ENCODE measurements around the gene C19orf25. TPM values are rescaled to one million over a fixed set of nuclear protein-coding genes. Genes with fewer than 3 reads are reported as not detected.

C19orf25 gene
- polyA plus RNA-seq, 1 donor from 2014 or later = 80.2 TPM

GRCh38 chr19:1438933-1439354, 40.1 kb downstream of the C19orf25 start:
- peak overlapping the region; percentile 82 for H3K27ac ChIP-seq (ENCODE audit: low read length)
- H2AFZ ChIP-seq (ENCODE audit: low read depth, low read length) = no peak overlapping the region
- H3K9me2 ChIP-seq (ENCODE audit: insufficient read depth, low read length) = no peaks in the 10 kb centered on the region
- peak overlapping the region; percentile 44 for H3K4me2 ChIP-seq (ENCODE audit: low read length)
- H3K9me3 ChIP-seq (ENCODE audit: low read length) = no peaks in the 10 kb centered on the region
- peak overlapping the region; percentile 81 for H3K9ac ChIP-seq (ENCODE audit: low read length)
- H4K20me1 ChIP-seq (ENCODE audit: insufficient read depth) = peaks cover 4% of the 10 kb centered on the region
- peaks cover 4% of the 10 kb centered on the region for H3F3A ChIP-seq (ENCODE audit: insufficient read depth, low read length, poor library complexity, severe bottlenecking)
- no peaks in the 10 kb centered on the region for H3K36me3 ChIP-seq (ENCODE audit: insufficient read depth, low read length)
- peaks cover 14% of the 10 kb centered on the region for H3K79me2 ChIP-seq (replicated peaks; ENCODE audit: insufficient read depth, low read length)
- H3K27me3 ChIP-seq (ENCODE audit: insufficient read depth, low read depth, low read length) = no peaks in the 10 kb centered on the region
- peak overlapping the region; percentile 96 for H3K4me3 ChIP-seq (ENCODE audit: low read length)
- TF ChIP-seq RAD21 (conservative IDR thresholded peaks at IDR 0.05) = no peak
- TF ChIP-seq SMC3 (conservative IDR thresholded peaks at IDR 0.05; ENCODE audit: poor library complexity) = no peak
- TF ChIP-seq POLR2AphosphoS5 (IDR thresholded peaks at IDR 0.05) = no peak
- TF ChIP-seq, protein P1, sequence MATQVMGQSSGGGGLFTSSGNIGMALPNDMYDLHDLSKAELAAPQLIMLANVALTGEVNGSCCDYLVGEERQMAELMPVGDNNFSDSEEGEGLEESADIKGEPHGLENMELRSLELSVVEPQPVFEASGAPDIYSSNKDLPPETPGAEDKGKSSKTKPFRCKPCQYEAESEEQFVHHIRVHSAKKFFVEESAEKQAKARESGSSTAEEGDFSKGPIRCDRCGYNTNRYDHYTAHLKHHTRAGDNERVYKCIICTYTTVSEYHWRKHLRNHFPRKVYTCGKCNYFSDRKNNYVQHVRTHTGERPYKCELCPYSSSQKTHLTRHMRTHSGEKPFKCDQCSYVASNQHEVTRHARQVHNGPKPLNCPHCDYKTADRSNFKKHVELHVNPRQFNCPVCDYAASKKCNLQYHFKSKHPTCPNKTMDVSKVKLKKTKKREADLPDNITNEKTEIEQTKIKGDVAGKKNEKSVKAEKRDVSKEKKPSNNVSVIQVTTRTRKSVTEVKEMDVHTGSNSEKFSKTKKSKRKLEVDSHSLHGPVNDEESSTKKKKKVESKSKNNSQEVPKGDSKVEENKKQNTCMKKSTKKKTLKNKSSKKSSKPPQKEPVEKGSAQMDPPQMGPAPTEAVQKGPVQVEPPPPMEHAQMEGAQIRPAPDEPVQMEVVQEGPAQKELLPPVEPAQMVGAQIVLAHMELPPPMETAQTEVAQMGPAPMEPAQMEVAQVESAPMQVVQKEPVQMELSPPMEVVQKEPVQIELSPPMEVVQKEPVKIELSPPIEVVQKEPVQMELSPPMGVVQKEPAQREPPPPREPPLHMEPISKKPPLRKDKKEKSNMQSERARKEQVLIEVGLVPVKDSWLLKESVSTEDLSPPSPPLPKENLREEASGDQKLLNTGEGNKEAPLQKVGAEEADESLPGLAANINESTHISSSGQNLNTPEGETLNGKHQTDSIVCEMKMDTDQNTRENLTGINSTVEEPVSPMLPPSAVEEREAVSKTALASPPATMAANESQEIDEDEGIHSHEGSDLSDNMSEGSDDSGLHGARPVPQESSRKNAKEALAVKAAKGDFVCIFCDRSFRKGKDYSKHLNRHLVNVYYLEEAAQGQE (IDR thresholded peaks at IDR 0.05; ENCODE audit: borderline replicate concordance) = no peak
- no peak for TF ChIP-seq TAF1 (IDR thresholded peaks at IDR 0.05; ENCODE audit: low read depth)
- no peak for TF ChIP-seq MXI1 (conservative IDR thresholded peaks at IDR 0.05; ENCODE audit: poor library complexity, severe bottlenecking)
- TF ChIP-seq, protein P2, sequence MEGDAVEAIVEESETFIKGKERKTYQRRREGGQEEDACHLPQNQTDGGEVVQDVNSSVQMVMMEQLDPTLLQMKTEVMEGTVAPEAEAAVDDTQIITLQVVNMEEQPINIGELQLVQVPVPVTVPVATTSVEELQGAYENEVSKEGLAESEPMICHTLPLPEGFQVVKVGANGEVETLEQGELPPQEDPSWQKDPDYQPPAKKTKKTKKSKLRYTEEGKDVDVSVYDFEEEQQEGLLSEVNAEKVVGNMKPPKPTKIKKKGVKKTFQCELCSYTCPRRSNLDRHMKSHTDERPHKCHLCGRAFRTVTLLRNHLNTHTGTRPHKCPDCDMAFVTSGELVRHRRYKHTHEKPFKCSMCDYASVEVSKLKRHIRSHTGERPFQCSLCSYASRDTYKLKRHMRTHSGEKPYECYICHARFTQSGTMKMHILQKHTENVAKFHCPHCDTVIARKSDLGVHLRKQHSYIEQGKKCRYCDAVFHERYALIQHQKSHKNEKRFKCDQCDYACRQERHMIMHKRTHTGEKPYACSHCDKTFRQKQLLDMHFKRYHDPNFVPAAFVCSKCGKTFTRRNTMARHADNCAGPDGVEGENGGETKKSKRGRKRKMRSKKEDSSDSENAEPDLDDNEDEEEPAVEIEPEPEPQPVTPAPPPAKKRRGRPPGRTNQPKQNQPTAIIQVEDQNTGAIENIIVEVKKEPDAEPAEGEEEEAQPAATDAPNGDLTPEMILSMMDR (IDR thresholded peaks at IDR 0.05; ENCODE audit: poor library complexity, severe bottlenecking) = no peak
- TF ChIP-seq EP300 (conservative IDR thresholded peaks at IDR 0.05; ENCODE audit: poor library complexity, severe bottlenecking) = no peak

GRCh38 chr19:1438035-1438932, 40.7 kb downstream of the C19orf25 start, which contains the start of gene RPS15:
RPS15 (plus strand) TSS chr19:1438396; CDS start chr19:1438426, 30 bp downstream.
- Histone ChIP-seq H3K4me2 (ENCODE audit: low read length) (peak within 1 kb of the TSS; percentile 44), H3K27ac (ENCODE audit: low read length) (peak within 1 kb of the TSS; percentile 82), H3F3A (ENCODE audit: insufficient read depth, low read length, poor library complexity, severe bottlenecking) (peaks cover 4% of the 10 kb centered on the region), H3K36me3 (ENCODE audit: insufficient read depth, low read length) (no peaks in the 10 kb centered on the region), H3K4me3 (ENCODE audit: low read length) (peak within 1 kb of the TSS; percentile 96), H3K9ac (ENCODE audit: low read length) (peak within 1 kb of the TSS; percentile 81), H3K9me2 (ENCODE audit: insufficient read depth, low read length) (no peaks in the 10 kb centered on the region), H4K20me1 (ENCODE audit: insufficient read depth) (peaks cover 4% of the 10 kb centered on the region), H3K9me3 (ENCODE audit: low read length) (no peaks in the 10 kb centered on the region), H2AFZ (ENCODE audit: low read depth, low read length) (no peak within 1 kb of the TSS), H3K79me2 (replicated peaks; ENCODE audit: insufficient read depth, low read length) (peaks cover 14% of the 10 kb centered on the region), H3K27me3 (ENCODE audit: insufficient read depth, low read depth, low read length) (no peaks in the 10 kb centered on the region)
- peak; percentile 71 for TF ChIP-seq EP300 (conservative IDR thresholded peaks at IDR 0.05; ENCODE audit: poor library complexity, severe bottlenecking)
- TF ChIP-seq, protein P2 (IDR thresholded peaks at IDR 0.05; ENCODE audit: poor library complexity, severe bottlenecking) = peak; percentile 98
- peak; percentile 70 for TF ChIP-seq SMC3 (conservative IDR thresholded peaks at IDR 0.05; ENCODE audit: poor library complexity)
- TF ChIP-seq POLR2AphosphoS5 (IDR thresholded peaks at IDR 0.05) = peak; percentile 98
- peak; percentile 98 for TF ChIP-seq TAF1 (IDR thresholded peaks at IDR 0.05; ENCODE audit: low read depth)
- TF ChIP-seq RAD21 (conservative IDR thresholded peaks at IDR 0.05) = peak; percentile 58
- TF ChIP-seq EZH2 (IDR thresholded peaks at IDR 0.05; ENCODE audit: borderline replicate concordance, insufficient read depth, low read length, poor library complexity, severe bottlenecking) = no peak
- TF ChIP-seq, protein P1 (IDR thresholded peaks at IDR 0.05; ENCODE audit: borderline replicate concordance) = peak; percentile 97
- TF ChIP-seq MXI1 (conservative IDR thresholded peaks at IDR 0.05; ENCODE audit: poor library complexity, severe bottlenecking) = peak; percentile 86
